OCI-LY1 (cell line): ENCODE data around the gene SRSF11.

Experiments used
- H2AFZ ChIP-seq: fragments of 200-600 bp; sonication (generic), shearing (Covaris generic); 2 replicates; pipeline ENCODE4 v1.6.0; 2014; ENCODE audit warnings: antibody characterized with exemption, mild to moderate bottlenecking, low read length
- H3F3A ChIP-seq: fragments of 200-600 bp; sonication (generic), shearing (Covaris generic); 2 replicates; pipeline ENCODE4 v1.6.0; 2014; ENCODE audit warnings: mild to moderate bottlenecking, antibody characterized with exemption, low read length, moderate library complexity; ENCODE audit not compliant: insufficient read depth
- H3K27ac ChIP-seq: fragments of 200-600 bp; sonication (generic); 2 replicates; pipeline ENCODE4 v1.5.1; 2014; ENCODE audit warnings: low read length, mixed run types, mild to moderate bottlenecking, low read depth; ENCODE audit not compliant: poor library complexity, severe bottlenecking
- H3K27me3 ChIP-seq: fragments of 200-600 bp; sonication (generic); 2 replicates; pipeline ENCODE4 v1.6.0; 2014; ENCODE audit warnings: antibody characterized with exemption, mild to moderate bottlenecking, low read length, moderate library complexity; ENCODE audit not compliant: insufficient read depth
- H3K36me3 ChIP-seq: fragments of 200-600 bp; sonication (generic); 2 replicates; pipeline ENCODE4 v1.6.1; 2014; ENCODE audit warnings: mild to moderate bottlenecking, antibody characterized with exemption, low read length, moderate library complexity, mixed read lengths; ENCODE audit not compliant: insufficient read depth
- H3K4me1 ChIP-seq: fragments of 200-600 bp; sonication (generic); 2 replicates; pipeline ENCODE4 v1.5.1; 2014; ENCODE audit warnings: mild to moderate bottlenecking, low read length, moderate library complexity; ENCODE audit not compliant: insufficient read depth, severe bottlenecking
- H3K4me2 ChIP-seq: fragments of 200-600 bp; sonication (generic), shearing (Covaris generic); 2 replicates; pipeline ENCODE4 v1.6.1; 2014; ENCODE audit warnings: low read length
- H3K4me3 ChIP-seq: fragments of 200-600 bp; sonication (generic); 2 replicates; pipeline ENCODE4 v1.5.1; 2014; ENCODE audit warnings: low read length, low read depth, mild to moderate bottlenecking, mixed read lengths; ENCODE audit not compliant: poor library complexity, severe bottlenecking
- H3K79me2 ChIP-seq: fragments of 200-600 bp; shearing (Covaris generic); 2 replicates; pipeline ENCODE4 v1.6.1; 2016; ENCODE audit warnings: mixed run types, low read length, mixed read lengths; ENCODE audit not compliant: insufficient read depth
- H3K9ac ChIP-seq: fragments of 200-600 bp; sonication (generic), shearing (Covaris generic); 2 replicates; pipeline ENCODE4 v1.6.1; 2014; ENCODE audit warnings: mild to moderate bottlenecking, low read length, mixed read lengths
- H3K9me2 ChIP-seq: fragments of 200-600 bp; sonication (generic), shearing (Covaris generic); 2 replicates; pipeline ENCODE4 v1.6.1; 2014; ENCODE audit warnings: low read depth, mild to moderate bottlenecking, low read length, mixed read lengths
- H3K9me3 ChIP-seq: fragments of 200-600 bp; shearing (Covaris generic); 2 replicates; pipeline ENCODE4 v1.6.1; 2014; ENCODE audit warnings: low read length, mixed read lengths
- H4K20me1 ChIP-seq: fragments of 200-600 bp; sonication (generic), shearing (Covaris generic); 2 replicates; pipeline ENCODE4 v1.6.0; 2016; ENCODE audit warnings: mild to moderate bottlenecking, low read length; ENCODE audit not compliant: insufficient read depth
- EZH2 ChIP-seq: fragments of 200-600 bp; sonication (generic), shearing (Covaris generic); IDR thresholded peaks from 2 replicates; pipeline ENCODE4 v1.8.0; 2017; ENCODE audit warnings: borderline replicate concordance, mixed run types, mild to moderate bottlenecking, antibody characterized with exemption, low read length, moderate library complexity, mixed read lengths
- TF ChIP-seq, protein P1 (sequence below): fragments of 200-600 bp; sonication (generic), shearing (Covaris generic); IDR thresholded peaks from 2 replicates; pipeline ENCODE4 v1.5.1; 2017; ENCODE audit warnings: mild to moderate bottlenecking, antibody characterized with exemption, low read length, moderate library complexity, mixed read lengths

Gene SRSF11

DNA sequence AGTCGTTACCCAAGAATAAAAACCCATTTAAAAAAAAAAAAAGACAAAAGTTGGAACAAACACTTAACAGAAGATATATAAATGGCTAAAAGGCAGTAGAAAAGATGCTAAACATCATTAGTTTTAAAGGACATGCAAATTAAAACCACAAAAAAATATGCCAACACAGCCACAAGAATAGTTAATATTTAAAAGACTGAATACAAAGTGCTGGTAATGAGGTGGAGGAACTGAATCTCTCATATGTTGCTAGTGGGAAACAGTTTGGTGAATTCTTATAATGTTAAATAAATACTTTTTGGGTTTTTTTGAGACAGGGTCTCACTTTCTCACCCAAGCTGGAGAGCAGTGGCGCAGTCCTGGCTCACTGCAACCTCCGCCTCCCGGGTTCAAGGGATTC is 25.8 kb upstream of the SRSF11 start:
- no peaks in the 10 kb centered on the region for H3K36me3 ChIP-seq
- no peak overlapping the region for H3K9ac ChIP-seq
- no peak overlapping the region for H2AFZ ChIP-seq
- H3K9me3 ChIP-seq: no peaks in the 10 kb centered on the region
- no peak overlapping the region for H3K27ac ChIP-seq
- peaks cover 83% of the 10 kb centered on the region for H3K79me2 ChIP-seq
- no peaks in the 10 kb centered on the region for H4K20me1 ChIP-seq
- TF ChIP-seq EZH2: no peak
- no peaks in the 10 kb centered on the region for H3K4me1 ChIP-seq
- H3K9me2 ChIP-seq: no peaks in the 10 kb centered on the region
- no peak overlapping the region for H3K4me3 ChIP-seq
- H3K27me3 ChIP-seq: no peaks in the 10 kb centered on the region
- no peak overlapping the region for H3K4me2 ChIP-seq
- H3F3A ChIP-seq: no peaks in the 10 kb centered on the region

- no peaks in the 10 kb centered on the region for H3K36me3 ChIP-seq
Measured at GRCh38 chr1:70196333-70196732, 24.8 kb upstream of the SRSF11 start.

DNA sequence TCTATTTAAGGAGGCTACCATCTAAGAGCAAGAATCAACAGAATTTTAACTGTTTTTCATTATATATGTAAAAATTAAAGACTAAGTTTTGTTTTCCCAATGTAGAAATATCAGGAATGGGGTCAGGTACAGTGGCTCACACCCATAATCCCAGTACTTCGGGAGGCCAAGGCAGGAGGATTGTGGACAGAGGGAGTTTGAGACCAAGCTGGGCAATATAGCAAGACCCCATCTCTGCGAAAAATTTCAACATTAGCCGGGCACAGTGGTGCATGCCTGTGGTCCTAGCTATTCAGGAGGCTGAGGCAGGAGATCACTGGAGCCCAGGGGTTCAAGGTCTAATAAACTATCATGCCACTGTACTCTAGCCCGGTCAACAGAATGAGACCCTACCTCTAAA is 21.1 kb upstream of the SRSF11 start:
- Histone ChIP-seq H3F3A (no peaks in the 10 kb centered on the region), H3K79me2 (peaks cover 84% of the 10 kb centered on the region), H4K20me1 (no peaks in the 10 kb centered on the region), H3K9ac (no peak overlapping the region), H3K9me2 (no peaks in the 10 kb centered on the region), H3K4me3 (no peak overlapping the region), H3K9me3 (no peaks in the 10 kb centered on the region), H3K36me3 (no peaks in the 10 kb centered on the region), H3K4me1 (peaks cover 28% of the 10 kb centered on the region), H2AFZ (no peak overlapping the region), H3K27ac (no peak overlapping the region), H3K4me2 (no peak overlapping the region), H3K27me3 (no peaks in the 10 kb centered on the region)
- TF ChIP-seq, protein P1, sequence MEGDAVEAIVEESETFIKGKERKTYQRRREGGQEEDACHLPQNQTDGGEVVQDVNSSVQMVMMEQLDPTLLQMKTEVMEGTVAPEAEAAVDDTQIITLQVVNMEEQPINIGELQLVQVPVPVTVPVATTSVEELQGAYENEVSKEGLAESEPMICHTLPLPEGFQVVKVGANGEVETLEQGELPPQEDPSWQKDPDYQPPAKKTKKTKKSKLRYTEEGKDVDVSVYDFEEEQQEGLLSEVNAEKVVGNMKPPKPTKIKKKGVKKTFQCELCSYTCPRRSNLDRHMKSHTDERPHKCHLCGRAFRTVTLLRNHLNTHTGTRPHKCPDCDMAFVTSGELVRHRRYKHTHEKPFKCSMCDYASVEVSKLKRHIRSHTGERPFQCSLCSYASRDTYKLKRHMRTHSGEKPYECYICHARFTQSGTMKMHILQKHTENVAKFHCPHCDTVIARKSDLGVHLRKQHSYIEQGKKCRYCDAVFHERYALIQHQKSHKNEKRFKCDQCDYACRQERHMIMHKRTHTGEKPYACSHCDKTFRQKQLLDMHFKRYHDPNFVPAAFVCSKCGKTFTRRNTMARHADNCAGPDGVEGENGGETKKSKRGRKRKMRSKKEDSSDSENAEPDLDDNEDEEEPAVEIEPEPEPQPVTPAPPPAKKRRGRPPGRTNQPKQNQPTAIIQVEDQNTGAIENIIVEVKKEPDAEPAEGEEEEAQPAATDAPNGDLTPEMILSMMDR: no peak
- no peak for TF ChIP-seq EZH2

More at GRCh38 chr1:70196333-70196732, 24.8 kb upstream of the SRSF11 start:
- Histone ChIP-seq H3K9me3 (no peaks in the 10 kb centered on the region), H4K20me1 (no peaks in the 10 kb centered on the region), H3K27ac (no peak overlapping the region), H3K4me1 (no peaks in the 10 kb centered on the region), H3F3A (no peaks in the 10 kb centered on the region), H3K4me2 (no peak overlapping the region), H3K9ac (no peak overlapping the region), H3K9me2 (no peaks in the 10 kb centered on the region), H2AFZ (no peak overlapping the region), H3K27me3 (no peaks in the 10 kb centered on the region), H3K79me2 (peaks cover 85% of the 10 kb centered on the region), H3K4me3 (no peak overlapping the region)
- no peak for TF ChIP-seq EZH2

DNA sequence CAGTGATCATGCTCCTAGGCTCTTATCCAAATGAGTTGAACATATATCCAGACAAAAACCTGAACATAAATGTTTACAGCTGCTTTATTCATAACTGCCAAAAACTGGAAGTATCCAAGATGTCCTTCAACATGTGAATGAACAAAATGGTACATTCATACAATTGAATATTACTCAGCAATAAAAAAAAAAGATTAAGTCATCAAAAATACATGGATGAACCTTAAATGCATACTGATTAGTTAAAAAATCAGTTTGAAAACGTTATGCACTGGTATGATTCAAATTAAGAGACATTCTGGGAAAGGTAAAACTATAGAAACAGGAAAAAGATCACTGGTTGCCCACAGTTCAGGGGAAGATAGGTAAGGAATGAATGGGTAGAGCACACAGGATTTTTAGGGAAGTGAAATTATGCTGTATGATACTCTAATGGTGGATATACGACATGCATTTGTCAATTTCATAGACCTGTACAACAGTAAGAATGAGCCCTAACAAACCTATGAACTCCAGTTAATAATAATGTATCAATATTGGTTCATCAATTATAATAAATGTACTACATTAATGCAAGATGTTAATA is 18.9 kb upstream of the SRSF11 start:
- peaks cover 85% of the 10 kb centered on the region for H3K79me2 ChIP-seq
- H3K4me2 ChIP-seq: no peak overlapping the region; the same call in 1 of the 2 replicates
- no peak overlapping the region for H3K9ac ChIP-seq
- no peak overlapping the region for H3K4me3 ChIP-seq
- no peaks in the 10 kb centered on the region for H3K27me3 ChIP-seq
- H3K36me3 ChIP-seq: no peaks in the 10 kb centered on the region
- no peak overlapping the region for H2AFZ ChIP-seq
- H3F3A ChIP-seq: no peaks in the 10 kb centered on the region
- TF ChIP-seq, protein P1: no peak
- no peak for TF ChIP-seq EZH2
- no peaks in the 10 kb centered on the region for H4K20me1 ChIP-seq
- no peaks in the 10 kb centered on the region for H3K9me3 ChIP-seq
- H3K27ac ChIP-seq: no peak overlapping the region
- peaks cover 38% of the 10 kb centered on the region for H3K4me1 ChIP-seq
- H3K9me2 ChIP-seq: no peaks in the 10 kb centered on the region
